Measurements from ENCODE around the gene LAG3.
A peak's percentile ranks its signal among the peaks of the same experiment; 100 is the strongest.
"Not testable (repeated sequence)": the region's sequence is repeated elsewhere in the genome, so short reads cannot be mapped to it uniquely, and the experiment has no call there.

Gene LAG3
- total RNA-seq, result 3.3 to 8.9 reads per million in 2 experiments

DNA sequence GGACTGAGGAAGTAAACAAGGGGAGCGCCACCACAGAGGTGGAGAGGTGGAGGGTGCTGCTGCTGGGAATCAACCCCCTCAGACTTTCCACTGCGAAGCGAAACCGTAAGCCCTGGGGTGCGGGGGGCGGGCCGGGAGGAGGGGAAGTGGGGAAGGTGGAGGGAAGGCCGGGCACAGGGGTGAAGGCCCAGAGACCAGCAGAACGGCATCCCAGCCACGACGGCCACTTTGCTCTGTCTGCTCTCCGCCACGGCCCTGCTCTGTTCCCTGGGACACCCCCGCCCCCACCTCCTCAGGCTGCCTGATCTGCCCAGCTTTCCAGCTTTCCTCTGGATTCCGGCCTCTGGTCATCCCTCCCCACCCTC lies at the start of gene LAG3:
TSS of gene LAG3 (plus strand) at position 190 of the 365 bp plus-strand sequence. CDS start 333 bp downstream, outside the sequence.
- DNase-seq (ENCODE audit: low read depth), result no peak

DNA sequence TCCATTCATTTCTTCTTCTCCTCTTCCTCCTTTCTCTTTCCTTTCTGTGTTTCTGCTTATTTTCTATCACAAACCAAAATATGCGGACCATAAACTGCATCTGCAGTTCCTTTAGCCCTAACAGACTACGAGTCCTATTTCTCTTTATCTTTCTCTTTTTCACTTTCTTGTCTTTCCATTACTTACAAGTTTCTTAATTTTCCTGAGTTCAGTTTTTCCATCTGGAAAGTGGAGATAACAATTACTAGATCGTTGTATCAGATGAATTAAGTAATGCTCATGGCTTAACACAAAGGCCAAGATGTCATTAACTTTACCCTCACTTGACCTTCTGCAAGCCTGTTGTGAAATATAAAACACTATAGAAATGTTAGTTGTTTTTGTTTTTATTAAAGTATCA lies 49.5 kb upstream of the LAG3 start:
- DNase-seq (ENCODE audit: low read depth), result no peak

DNA sequence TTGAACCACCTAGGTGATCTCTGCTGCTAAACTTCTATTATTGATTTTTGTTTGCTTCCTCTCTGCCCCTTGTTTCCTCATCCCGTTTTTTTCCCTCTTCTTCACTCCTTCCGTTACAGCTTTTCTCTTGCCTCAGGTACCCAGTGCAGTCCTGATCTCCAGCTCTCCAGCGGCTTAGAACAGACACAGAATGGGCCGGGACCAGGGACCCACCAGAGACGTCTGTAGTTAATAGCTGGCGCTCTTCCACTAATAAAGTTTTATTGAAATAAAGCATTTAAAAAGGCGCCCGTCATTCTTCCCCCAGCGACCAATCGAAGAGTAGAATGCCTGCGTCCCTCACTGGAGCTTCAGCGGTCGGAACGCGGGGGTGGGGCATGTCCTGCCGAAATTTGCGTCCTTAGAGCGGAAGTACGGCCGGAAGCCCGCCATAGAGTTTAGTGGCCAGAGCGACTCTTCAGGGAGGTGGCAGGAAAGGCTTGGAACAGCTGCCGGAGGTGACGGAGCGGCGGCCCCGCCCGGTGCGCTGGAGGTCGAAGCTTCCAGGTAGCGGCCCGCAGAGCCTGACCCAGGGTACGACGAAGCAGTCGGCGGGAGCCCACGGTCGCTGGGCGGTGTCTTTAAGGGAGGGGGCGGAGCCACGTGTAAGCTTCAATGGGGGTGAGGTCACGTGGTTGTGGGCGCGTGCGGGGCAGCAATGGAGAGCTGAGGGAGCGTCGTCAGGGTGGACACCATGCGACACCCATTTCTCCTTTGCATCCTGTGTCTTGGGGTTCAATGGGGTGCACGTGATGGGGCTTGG lies 48.5 kb upstream of the LAG3 start, which contains the start of gene COPS7A:
TSS of gene COPS7A (plus strand) at position 440 of the 802 bp plus-strand sequence. CDS start 611 bp downstream, outside the sequence.
- DNase-seq (ENCODE audit: low read depth), result peak; percentile 82

DNA sequence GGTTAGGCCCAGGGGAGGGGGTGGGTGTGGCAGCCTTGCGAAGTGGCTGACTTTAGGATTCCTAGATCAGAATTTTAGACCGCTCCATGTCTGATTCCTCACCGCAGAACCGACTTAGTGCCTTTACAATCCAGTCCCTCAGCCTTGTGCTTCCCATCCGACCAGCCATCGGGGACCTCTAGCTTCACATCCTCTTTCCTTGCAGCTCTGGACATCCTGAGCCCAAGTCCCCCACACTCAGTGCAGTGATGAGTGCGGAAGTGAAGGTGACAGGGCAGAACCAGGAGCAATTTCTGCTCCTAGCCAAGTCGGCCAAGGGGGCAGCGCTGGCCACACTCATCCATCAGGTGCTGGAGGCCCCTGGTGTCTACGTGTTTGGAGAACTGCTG lies 47.9 kb upstream of the LAG3 start:
- no peak for DNase-seq (ENCODE audit: low read depth)

DNA sequence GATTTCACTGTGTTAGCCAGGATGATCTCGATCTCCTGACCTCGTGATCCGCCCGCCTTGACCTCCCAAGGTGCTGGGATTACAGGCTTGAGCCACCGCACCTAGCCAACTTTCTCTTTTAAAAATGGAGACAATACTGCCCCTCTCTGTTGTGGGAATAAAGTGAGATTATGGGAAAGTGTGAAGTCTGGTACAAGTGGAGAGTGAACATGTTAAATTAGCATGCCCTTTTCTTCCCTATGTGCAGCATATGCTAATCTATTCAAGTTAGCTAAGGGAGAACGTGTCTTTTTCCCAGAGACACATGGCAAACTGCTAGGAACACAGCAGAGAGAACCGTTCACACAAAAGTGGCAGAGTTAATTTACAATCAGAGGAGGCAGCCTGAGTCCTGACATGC lies 47.0 kb upstream of the LAG3 start:
- no peak for DNase-seq (ENCODE audit: low read depth)

DNA sequence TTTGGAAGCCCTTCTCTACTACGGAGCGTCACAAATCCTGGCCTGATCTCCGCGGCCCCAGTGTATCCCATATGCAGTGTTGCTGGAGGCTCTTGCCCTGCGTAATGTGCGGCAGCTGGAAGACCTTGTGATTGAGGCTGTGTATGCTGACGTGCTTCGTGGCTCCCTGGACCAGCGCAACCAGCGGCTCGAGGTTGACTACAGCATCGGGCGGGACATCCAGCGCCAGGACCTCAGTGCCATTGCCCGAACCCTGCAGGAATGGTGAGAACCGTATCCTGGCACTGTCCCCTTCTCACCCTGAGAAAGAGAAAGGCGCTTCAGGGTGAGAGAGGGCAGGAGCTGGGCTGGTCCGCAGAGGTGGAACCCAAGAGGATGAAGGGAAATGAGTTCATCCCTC lies 43.1 kb upstream of the LAG3 start:
- no peak for DNase-seq (ENCODE audit: low read depth)

DNA sequence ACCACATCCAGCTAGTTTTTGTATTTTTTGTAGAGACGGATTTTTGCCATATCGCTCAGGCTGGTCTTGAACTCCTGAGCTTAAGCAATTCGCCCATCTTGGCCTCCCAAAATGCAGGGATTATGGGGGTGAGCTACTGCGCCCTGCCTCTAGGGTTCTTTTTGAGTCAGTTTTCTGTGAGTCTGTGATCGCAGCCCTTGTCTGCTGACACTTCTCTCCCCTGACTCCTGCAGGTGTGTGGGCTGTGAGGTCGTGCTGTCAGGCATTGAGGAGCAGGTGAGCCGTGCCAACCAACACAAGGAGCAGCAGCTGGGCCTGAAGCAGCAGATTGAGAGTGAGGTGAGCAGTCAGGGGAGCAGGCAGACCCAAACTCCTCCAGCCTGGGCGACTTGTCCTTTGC lies 42.2 kb upstream of the LAG3 start:
- no peak for DNase-seq (ENCODE audit: low read depth)

DNA sequence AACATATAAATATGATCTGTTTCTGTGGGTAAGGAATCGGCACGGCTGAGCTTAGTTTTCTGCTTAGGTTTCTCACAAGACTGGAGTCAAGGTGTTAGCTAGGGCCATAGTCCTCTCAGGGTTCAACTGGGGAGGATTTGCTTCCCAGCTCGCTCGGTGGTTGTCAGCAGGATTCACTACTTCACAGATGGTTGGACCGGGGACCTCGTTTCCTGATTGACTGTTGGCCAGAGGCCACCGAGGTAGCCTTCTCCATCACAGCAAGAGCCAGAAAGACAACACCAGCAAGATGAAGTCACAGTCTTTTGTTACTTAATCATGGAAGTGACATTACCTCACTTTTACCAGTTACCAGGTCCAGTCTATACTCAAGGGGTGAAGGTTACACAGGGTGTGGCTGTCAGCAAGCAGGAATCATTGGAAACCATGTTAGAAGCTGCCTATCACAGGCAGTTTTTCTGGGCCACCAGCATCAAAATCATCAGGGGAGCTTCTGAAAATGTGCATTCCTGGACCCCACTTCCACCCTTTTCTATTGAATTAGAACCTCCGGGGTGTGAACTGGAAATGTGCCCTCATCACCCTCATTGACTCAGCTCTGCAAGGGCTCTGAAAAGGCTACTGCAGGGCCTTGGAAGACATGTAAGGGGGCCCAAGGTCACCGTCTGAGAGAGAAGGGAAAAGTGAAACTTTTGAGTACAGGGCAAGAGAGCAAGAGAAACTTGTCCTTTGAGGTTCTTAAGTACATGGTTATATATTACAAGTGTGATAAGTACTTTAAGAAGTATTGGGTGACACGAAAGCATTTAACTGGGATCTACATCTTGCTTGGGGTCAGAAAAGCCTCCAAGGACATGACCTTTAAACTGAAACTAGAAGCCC lies 37.6 kb upstream of the LAG3 start:
- no peak for DNase-seq (ENCODE audit: low read depth)

DNA sequence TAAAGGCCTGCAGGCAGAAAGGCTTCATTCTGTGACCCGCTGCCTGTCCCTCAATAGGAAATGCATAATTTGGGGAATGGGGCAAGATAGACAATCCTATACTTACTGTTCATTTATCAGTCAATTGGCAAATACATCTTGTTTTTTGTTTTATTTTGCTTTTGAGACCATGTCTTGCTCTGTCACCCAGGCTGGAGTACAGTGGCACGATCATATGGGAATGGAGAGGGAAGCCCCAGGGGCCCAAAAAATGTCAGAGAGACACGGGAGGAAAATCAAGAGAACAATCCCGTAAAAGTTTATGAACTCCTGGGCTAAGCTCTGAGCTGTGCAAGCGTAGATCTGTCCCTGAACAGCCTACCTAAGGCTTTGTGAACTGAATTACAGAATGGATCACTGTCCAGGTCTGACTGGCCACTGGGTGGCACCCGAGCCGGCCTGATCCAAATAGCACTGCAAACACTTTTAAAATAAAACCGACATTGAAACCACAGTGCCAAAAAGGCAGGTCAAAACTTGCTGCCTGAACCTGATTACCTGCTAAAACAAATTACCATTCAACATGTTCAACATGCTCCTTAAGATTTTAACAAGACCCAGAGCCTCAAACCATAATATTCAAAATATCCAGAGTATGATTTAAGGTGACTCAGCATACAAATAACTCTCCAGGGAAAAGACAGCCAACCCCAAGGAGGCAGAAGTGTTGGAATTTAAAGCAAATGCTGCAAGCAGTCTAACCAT lies 36.7 kb upstream of the LAG3 start:
- peak; percentile 9 for DNase-seq (ENCODE audit: low read depth)

DNA sequence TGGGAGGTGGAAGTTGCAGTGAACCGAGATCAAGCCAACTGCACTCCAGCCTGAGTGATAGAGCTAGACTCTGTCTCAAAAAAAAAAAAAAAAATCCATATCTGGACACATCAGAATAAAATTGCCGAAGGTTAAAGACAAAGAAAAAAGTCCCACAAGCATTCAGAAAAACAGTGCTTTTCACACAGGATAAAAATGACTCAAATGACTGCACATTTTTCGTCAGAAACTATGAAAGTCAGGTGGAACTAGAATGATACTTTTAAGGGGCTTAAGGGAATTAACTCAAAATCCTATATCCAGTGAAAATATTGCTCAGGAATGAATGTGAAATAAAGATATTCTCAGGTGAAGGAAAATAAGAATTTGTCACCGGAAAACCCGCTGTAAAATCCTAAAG lies 35.6 kb upstream of the LAG3 start:
- no peak for DNase-seq (ENCODE audit: low read depth)

DNA sequence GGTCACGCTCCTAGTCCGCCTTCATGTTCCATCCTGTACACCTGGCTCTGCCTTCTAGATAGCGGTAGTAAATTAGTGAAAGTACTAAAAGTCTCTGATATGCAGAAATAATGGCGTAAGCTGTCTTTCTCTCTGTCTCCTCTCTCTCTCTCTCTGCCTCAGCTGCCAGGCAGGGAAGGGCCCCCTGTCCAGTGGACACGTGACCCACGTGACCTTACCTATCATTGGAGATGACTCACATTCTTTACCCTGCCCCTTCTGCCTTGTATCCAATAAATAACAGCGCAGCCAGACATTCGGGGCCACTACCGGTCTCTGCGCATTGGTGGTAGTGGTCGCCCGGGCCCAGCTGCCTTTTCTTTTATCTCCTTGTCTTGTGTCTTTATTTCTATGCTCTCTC lies 30.2 kb upstream of the LAG3 start:
- not testable (repeated sequence) for DNase-seq (ENCODE audit: low read depth)

DNA sequence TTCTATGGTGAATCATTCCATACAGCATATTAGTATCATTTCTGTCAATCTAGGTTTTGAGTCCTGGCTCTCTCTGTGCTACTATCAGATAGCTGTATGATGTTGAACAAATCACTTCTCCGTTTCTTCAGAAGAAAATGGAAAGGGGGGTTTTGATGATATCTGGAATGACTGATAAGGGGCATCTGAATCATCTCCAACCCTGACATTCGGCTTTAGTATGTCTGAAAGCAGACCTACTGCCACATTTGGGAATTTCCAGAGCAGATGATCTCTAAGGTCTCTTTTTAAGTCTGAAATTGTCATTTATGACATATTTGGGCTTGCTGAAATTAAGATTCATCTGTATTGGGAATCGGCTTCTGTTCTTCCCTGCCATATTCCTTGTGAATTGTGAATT lies 29.5 kb upstream of the LAG3 start:
- DNase-seq (ENCODE audit: low read depth), result no peak

DNA sequence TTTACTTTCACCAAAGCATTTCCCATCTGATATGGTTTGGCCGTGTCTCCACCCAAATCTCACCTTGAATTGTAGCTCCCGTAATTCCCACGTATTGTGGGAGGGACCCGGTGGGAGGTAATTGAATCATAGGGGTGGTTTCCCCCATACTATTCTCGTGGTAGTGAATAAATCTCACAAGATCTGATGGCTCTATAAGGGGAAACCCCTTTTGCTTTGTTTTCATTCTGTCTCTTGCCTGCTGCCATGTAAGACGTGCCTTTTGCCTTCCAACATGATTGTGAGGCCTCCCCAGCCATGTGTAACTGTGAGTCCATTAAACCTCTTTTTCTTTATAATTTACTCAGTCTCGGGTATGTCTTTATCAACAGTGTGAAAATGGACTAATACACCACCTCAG lies 29.0 kb upstream of the LAG3 start:
- not testable (repeated sequence) for DNase-seq (ENCODE audit: low read depth)

DNA sequence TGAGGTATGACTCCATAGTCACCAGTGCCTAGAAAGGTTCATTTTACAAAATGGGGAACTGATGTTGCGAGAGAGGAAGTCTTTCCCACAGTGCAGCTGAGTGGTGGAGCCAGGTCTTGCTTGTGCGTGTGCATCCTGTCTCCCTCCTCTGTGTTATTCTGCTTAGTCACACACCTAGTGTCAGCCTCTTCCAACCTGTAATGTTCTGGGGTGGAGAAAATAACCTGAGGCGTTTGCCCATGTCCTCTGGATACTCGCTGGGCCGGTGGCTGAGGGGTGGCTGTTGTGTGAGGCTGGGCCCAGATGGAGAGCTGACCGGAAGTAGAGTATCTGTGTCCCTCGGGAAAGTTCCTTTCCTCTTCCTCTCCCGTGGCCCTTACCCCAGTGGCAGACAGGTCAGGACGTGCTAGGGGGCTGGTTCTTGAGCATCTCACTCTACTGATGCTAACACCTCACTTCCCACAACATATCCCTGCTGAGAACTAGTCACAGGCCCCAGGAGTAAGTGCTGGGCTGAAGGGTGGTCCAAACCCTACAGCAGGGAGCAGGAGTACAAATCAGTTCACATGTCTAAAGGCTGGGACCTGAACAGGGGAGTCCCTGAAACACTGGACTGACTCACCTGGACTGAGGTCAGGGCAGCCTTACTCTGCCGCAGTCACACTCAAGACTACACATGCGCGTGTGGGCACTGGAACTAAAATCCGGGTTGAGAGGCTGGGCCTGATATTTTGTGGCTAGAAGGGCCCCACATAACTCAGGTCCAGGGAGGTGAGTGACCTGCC lies 26.4 kb upstream of the LAG3 start:
- no peak for DNase-seq (ENCODE audit: low read depth)

DNA sequence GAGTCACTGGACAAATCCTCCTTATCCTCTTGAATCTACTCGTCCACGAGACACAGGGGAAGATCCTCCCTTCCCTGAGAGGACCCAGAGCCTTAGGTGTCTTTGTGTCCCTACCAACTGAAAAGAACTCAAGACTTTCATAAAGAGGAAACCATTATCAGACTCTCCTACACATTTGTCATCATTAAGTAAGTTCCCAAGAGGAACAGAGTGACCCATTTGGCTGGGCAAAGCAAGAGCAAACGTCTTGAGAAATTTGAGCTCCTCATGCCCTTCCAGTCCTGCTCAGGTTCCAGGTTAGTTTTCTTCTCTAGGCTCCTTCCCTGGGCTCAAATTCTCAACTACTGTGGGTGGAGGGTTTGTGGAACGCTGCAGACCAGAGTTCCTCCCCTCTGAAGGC lies 25.1 kb upstream of the LAG3 start:
- DNase-seq (ENCODE audit: low read depth), result no peak

DNA sequence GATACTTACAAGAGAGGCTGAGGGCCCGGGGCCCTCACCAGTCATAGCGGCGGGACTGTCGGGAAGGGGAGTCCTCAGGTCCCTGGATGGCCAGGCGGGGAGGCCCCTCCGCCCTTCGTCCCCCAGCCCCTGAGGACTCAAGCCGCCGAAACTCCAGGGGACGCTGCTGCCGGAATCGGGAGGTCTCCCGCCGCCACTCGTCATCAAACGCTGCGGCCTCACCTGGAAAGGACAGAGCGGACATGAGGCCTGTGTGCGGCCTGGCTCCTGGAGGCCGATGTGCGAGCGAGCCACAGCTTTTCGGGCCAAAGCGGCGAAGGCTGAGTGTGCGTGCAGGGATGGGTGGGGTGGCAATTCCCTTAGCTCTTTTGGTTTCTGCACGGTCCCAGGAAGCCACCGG lies 23.6 kb upstream of the LAG3 start:
- no peak for DNase-seq (ENCODE audit: low read depth)

DNA sequence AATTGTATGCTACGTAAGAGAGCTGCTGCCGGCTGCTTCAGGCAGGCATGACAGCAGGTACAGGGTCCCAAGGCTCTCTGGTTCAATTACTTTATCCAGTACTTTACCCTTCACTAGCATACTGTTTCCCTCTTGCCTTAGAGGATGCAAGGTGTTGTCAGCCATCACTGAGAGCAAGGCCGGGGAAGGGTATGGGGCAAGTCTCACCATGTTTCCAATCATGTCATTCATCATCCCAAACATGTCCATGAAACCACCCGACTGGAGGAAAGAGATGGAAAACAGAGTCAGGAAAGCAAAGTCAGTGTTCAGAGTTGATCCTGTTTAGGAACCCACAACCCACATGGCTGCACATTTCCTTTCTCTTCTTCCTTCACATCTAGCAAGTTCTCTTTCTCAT lies 21.8 kb upstream of the LAG3 start:
- no peak for DNase-seq (ENCODE audit: low read depth)

DNA sequence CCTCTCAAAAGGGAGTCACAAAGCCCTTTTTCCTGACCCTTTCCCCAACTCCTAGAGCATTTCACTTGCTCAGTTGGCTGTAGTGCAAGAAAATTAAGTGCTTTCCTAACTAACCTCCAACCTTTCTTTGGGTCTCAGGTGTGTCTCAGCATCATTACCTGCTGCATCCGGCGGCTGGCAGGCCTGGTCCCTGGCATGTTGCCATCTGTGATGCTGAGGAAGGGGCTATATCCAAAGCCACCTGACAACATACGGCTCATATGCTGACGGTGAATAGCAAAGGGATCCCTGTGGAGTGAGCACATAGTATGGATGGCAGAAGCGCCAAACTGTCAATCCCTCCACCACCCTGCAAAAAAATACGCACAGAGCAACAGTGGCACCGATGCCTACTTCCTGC lies 20.6 kb upstream of the LAG3 start:
- DNase-seq (ENCODE audit: low read depth), result no peak

DNA sequence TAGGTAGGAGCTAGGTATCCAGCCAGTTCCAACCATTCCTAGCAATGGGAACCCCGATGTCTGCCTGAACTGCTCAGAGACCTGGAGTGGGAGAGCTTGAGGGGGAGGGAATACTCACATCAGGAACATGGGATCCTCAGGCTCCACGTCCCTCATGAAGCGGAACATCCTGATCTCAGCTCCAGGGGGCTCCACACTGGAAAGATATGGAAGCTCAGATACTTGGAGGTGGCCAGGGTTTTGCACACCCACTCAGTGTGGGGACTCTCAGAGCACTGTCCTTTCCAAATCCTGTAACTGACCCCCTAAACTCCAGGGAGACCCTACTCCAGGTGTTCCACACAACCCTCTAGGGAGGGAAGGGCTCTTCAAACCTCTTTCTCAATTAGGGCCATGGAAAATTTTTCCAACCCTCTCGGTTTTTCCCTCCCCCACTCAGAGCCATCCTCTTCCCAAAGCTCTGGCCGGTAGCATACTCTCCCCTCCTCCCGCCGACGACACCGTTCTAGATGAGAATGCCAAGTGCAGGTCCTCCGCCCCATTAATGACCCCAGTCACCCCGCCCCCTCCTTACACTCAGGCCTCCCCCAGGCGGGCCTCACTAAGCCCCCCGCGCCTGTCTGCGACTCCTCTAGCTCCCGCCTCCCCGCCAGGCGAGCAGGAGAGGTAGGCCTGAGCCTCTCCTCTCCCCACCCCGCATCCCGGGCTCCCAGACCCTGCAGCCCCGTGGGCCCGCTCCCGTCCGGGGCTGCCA lies 20.0 kb upstream of the LAG3 start:
- DNase-seq (ENCODE audit: low read depth), result peak; percentile 15

DNA sequence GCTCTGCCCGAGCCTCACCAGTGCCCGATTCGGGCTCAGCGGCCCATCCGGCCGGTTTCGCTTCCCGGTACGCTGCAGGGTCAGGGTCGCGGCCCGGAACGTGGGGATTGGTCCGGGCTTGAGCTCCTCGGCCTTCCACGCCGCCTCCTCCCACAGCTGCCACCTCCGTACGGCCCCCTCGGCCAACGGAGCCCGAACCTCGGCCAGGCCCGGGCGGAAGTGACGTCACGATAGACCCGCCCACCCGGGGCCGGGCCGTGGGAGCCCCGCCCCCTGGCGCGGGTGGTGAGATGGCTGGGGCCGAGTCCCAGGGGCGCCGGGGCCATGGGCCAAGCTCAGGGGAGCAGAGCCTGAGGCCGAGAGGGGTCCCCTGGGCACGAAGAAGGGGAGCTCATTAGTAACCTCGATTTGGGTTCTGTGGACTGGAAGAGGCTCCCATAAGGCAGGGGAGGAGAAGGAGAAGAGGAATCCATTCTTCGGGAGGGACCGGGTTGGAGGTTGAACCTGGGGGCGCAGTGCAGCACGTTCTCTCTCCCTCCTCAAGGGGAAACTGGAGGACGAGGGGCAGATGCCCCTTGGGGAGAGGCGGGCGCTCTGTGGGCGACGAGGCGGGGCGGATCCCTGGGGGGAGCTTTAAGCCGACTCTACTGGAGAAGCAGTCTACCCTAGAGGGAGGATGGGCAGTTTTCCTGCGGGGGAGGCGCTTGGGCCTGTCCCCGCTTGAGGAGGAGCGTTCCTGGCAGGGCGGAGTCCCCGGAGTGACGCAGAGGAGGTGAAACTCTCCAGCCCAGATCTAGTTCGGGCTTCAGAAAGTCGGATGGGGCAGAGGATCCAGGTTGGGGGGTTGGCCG lies 19.2 kb upstream of the LAG3 start, which contains the start of gene MLF2:
TSS of gene MLF2 (minus strand) at position 221 of the 851 bp plus-strand sequence. CDS start 807 bp downstream, outside the sequence.
- DNase-seq (ENCODE audit: low read depth), result peak; percentile 95

Data from T follicular helper cell (primary cell).